DOHH2 (cell line): ENCODE results near the gene ANTKMT.

Experiments used
- EZH2phosphoT487 ChIP-seq: fragments of 200-600 bp; sonication (generic); IDR thresholded peaks from 2 replicates; pipeline ENCODE4 v1.6.1; 2017; ENCODE audit warnings: borderline replicate concordance, mild to moderate bottlenecking, antibody characterized with exemption, low read length, moderate library complexity, mixed read lengths
- TF ChIP-seq, protein P1 (sequence below): fragments of 200-600 bp; sonication (generic); IDR thresholded peaks from one replicate; pipeline ENCODE4 v1.5.1; 2014; ENCODE audit warnings: antibody characterized with exemption, mild to moderate bottlenecking, low read depth, low read length; ENCODE audit not compliant: poor library complexity, severe bottlenecking

DNA sequence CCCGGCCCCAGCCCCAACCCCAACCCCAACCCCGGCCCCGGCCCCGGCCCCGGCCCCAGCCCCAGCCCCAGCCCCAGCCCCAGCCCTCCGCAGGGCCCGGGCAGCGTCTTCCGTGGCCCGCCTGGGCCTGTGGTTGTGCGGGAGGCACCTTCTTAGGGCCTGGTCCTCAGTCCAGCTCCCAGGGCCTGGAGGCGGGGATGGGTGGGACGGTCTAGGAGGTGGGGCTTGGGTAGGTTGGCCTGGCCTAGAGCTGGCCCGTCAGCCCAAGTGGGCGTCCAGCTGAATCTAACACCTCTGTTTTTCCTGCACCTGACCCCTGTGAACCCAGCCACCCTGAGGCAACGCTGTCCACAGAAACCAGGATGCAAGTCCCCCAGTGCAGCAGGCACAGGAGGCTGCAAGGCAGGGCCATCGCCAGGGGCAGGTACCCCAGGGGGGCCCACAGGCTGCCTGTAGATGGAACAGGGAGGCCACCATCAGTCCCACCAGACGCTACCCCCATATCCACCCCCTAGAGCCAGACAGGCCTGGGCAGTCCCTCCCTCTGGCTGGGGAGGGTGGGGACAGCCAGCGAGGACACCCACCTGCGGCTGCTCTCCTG, 48.3 kb downstream of the ANTKMT start:
- TF ChIP-seq, protein P1, sequence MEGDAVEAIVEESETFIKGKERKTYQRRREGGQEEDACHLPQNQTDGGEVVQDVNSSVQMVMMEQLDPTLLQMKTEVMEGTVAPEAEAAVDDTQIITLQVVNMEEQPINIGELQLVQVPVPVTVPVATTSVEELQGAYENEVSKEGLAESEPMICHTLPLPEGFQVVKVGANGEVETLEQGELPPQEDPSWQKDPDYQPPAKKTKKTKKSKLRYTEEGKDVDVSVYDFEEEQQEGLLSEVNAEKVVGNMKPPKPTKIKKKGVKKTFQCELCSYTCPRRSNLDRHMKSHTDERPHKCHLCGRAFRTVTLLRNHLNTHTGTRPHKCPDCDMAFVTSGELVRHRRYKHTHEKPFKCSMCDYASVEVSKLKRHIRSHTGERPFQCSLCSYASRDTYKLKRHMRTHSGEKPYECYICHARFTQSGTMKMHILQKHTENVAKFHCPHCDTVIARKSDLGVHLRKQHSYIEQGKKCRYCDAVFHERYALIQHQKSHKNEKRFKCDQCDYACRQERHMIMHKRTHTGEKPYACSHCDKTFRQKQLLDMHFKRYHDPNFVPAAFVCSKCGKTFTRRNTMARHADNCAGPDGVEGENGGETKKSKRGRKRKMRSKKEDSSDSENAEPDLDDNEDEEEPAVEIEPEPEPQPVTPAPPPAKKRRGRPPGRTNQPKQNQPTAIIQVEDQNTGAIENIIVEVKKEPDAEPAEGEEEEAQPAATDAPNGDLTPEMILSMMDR: no peak
- no peak for TF ChIP-seq EZH2phosphoT487
